Peyer's patch (tissue), 4 donors: ENCODE measurements around the gene ASPG.

ENCODE experiments used
- POLR2A ChIP-seq, 2 donors: fragments of 450-650 bp; IDR thresholded peaks; one replicate each; pipeline ENCODE4 v1.5.1; 2017; ENCODE audit warnings: antibody characterized with exemption in 2 of 2, mild to moderate bottlenecking in 2 of 2, moderate library complexity in 2 of 2
- TF ChIP-seq, protein P1 (sequence below), 6 experiments: fragments of 450-650 bp in 4 of 6; fragments of 200-600 bp in 2 of 6; sonication (generic) in 1 of 6; IDR thresholded peaks; one replicate each; pipeline ENCODE4 v1.5.1; 2017 to 2019; ENCODE audit warnings: antibody characterized with exemption in 6 of 6, mild to moderate bottlenecking in 3 of 6, moderate library complexity in 1 of 6

DNA sequence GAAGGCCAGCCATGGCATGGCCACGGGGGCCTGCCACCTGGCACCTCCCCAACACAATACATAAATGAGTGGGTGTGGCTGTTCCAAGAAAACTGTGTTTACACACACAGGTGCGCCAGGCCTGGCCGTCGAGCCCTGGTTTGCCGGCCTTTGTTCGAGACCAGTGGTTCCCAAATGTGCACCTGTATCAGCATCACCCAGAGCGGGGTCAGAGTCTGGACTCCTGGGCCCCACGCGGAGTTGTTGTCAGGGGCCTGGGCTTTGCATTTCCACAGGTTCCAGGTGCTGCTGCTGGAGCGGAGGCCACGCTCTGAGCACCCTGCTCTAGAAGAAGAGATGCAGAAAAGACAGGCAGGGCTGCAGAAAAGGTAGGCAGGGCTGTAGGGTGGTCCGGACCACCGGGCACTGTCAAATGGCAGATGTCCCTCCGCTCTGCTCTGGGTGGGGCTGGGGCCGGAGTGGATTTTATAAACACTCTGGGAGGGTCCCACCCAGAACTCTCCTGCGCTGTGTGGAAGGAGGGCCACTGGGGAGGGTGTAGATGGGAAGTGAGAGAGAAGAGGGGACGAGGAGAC lies 4.2 kb upstream of the ASPG start:
- TF ChIP-seq POLR2A (IDR thresholded peaks at IDR 0.05): no peak
- TF ChIP-seq, protein P1, sequence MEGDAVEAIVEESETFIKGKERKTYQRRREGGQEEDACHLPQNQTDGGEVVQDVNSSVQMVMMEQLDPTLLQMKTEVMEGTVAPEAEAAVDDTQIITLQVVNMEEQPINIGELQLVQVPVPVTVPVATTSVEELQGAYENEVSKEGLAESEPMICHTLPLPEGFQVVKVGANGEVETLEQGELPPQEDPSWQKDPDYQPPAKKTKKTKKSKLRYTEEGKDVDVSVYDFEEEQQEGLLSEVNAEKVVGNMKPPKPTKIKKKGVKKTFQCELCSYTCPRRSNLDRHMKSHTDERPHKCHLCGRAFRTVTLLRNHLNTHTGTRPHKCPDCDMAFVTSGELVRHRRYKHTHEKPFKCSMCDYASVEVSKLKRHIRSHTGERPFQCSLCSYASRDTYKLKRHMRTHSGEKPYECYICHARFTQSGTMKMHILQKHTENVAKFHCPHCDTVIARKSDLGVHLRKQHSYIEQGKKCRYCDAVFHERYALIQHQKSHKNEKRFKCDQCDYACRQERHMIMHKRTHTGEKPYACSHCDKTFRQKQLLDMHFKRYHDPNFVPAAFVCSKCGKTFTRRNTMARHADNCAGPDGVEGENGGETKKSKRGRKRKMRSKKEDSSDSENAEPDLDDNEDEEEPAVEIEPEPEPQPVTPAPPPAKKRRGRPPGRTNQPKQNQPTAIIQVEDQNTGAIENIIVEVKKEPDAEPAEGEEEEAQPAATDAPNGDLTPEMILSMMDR (IDR thresholded peaks at IDR 0.05): no peak
